ENCODE results near the gene FAM185A.

FAM185A gene

DNA sequence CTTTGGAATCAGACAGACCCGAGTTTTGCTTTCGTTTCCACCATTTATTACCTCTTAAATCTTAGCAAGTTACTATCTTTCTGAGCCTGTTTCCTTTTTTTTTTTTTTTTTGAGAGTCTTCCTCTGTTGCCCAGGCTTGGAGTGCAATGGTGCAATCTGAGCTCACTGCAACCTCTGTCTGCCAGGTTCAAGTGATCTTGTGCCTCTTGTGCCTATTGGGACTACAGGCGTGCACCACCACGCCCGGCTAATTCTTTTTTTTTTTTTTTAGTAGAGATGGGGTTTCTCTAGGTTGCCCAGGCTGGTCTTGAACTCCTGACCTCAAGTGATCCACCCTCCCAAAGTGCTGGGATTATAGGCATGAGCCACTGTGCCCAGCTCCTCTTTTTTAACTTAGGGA is 84.5 kb downstream of the FAM185A start:
- Histone ChIP-seq H3K9ac (ENCODE audit: low read length) (no peak overlapping the region), H2BK5ac (ENCODE audit: low read depth, low read length, poor library complexity) (no peak overlapping the region), H4K8ac (ENCODE audit: low read depth, low read length) (no peak overlapping the region), H4K91ac (ENCODE audit: low read depth, low read length) (no peak overlapping the region), H3K4me3 (ENCODE audit: low read depth, low read length) (no peak overlapping the region), H3K36me3 (ENCODE audit: control insufficient read depth in 1 of 2, insufficient read depth in 2 of 2, low read length in 2 of 2) (no peaks in the 10 kb centered on the region), H3K79me1 (ENCODE audit: low read length) (no peaks in the 10 kb centered on the region), H2AK5ac (ENCODE audit: low read length) (no peak overlapping the region), H3K27ac (ENCODE audit: low read depth, low read length) (no peak overlapping the region), H2BK12ac (ENCODE audit: low read length) (no peak overlapping the region), H3K9me3 (ENCODE audit: insufficient read depth, low read depth, low read length) (no peaks in the 10 kb centered on the region), H3K4me1 (ENCODE audit: control insufficient read depth in 1 of 2, insufficient read depth in 2 of 2, low read length in 2 of 2) (peaks cover 9 to 17% of the 10 kb centered on the region in 2 experiments), H3K18ac (ENCODE audit: low read length) (no peak overlapping the region), H2AFZ (ENCODE audit: insufficient read depth, low read length, poor library complexity) (no peak overlapping the region), H3K14ac (ENCODE audit: low read length) (no peak overlapping the region), H3K4me2 (ENCODE audit: low read length) (no peak overlapping the region), H3K79me2 (ENCODE audit: control insufficient read depth, insufficient read depth, low read length, poor library complexity) (peaks cover 1% of the 10 kb centered on the region), H4K12ac (ENCODE audit: low read depth, low read length) (no peak overlapping the region), H3K23ac (ENCODE audit: low read length) (no peak overlapping the region), H3K4ac (ENCODE audit: low read depth, low read length) (no peak overlapping the region), H2BK120ac (ENCODE audit: insufficient read depth, low read length, poor library complexity) (no peak overlapping the region), H3K27me3 (ENCODE audit: insufficient read depth, low read length) (no peaks in the 10 kb centered on the region)
- DNase-seq = no peak
- no CpG with 5 or more reads among the region's 5 CpGs for WGBS (ENCODE audit: extremely low coverage, insufficient coverage, insufficient read length)

DNA sequence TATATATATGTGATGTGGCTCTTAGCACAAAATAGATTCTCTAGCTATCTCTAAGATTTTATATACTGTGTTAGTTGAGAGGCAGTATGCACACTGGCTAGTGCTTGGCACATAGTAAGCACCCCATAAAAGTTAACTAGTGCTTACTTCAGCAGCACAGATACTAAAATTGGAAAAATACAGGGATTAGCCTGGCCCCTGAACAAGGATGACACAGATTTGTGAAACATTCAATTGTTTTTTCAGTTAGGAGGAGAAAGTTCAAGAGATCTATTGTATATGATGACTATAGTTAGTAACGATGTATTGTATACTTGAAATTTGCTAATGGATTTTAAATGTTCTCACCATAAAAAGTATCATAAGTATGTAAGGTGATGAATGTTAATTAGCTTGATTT is 85.7 kb downstream of the FAM185A start:
- no peak overlapping the region for H2AK5ac ChIP-seq (ENCODE audit: low read length)
- no peaks in the 10 kb centered on the region for H3K79me1 ChIP-seq (ENCODE audit: low read length)
- no peaks in the 10 kb centered on the region for H3K36me3 ChIP-seq (ENCODE audit: control insufficient read depth in 1 of 2, insufficient read depth in 2 of 2, low read length in 2 of 2)
- no peak overlapping the region for H3K4me2 ChIP-seq (ENCODE audit: low read length)
- no CpG with 5 or more reads among the region's 1 CpG for WGBS (ENCODE audit: extremely low coverage, insufficient coverage, insufficient read length)
- no peaks in the 10 kb centered on the region for H3K79me2 ChIP-seq (ENCODE audit: control insufficient read depth, insufficient read depth, low read length, poor library complexity)
- no peaks in the 10 kb centered on the region for H3K9me3 ChIP-seq (ENCODE audit: insufficient read depth, low read depth, low read length)
- no peak overlapping the region for H3K23ac ChIP-seq (ENCODE audit: low read length)
- H3K27me3 ChIP-seq (ENCODE audit: insufficient read depth, low read length) = no peaks in the 10 kb centered on the region
- no peak overlapping the region for H3K14ac ChIP-seq (ENCODE audit: low read length)
- H3K9ac ChIP-seq (ENCODE audit: low read length) = no peak overlapping the region
- no peak overlapping the region for H2BK120ac ChIP-seq (ENCODE audit: insufficient read depth, low read length, poor library complexity)
- peaks cover 2 to 8% of the 10 kb centered on the region in 2 experiments for H3K4me1 ChIP-seq (ENCODE audit: control insufficient read depth in 1 of 2, insufficient read depth in 2 of 2, low read length in 2 of 2)
- H3K4me3 ChIP-seq (ENCODE audit: low read depth, low read length) = no peak overlapping the region
- H4K12ac ChIP-seq (ENCODE audit: low read depth, low read length) = no peak overlapping the region
- no peak overlapping the region for H2BK12ac ChIP-seq (ENCODE audit: low read length)
- H4K8ac ChIP-seq (ENCODE audit: low read depth, low read length) = no peak overlapping the region
- DNase-seq = no peak
- H3K4ac ChIP-seq (ENCODE audit: low read depth, low read length) = no peak overlapping the region
- H2BK5ac ChIP-seq (ENCODE audit: low read depth, low read length, poor library complexity) = no peak overlapping the region
- H2AFZ ChIP-seq (ENCODE audit: insufficient read depth, low read length, poor library complexity) = no peak overlapping the region
- no peak overlapping the region for H4K91ac ChIP-seq (ENCODE audit: low read depth, low read length)
- H3K27ac ChIP-seq (ENCODE audit: low read depth, low read length) = no peak overlapping the region
- no peak overlapping the region for H3K18ac ChIP-seq (ENCODE audit: low read length)

DNA sequence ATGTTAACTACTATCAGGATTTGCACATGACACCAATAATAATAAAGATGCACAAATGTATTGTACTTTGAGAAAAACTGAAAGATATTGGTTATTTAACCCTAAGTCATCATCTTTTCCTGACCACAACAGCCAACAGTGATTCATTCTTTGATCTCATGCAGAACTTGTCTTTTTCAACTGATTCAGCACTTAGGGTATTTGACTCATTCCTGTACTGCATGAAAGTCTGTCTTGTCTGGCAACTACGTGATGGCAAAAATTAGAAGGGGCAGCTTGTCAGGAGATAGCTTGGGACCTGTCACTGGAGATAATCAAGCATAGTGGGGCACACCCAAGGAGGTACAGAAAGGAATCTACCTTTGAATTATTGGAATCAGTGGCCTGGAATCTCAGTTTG is 86.2 kb downstream of the FAM185A start:
- Histone ChIP-seq H2AK5ac (ENCODE audit: low read length) (no peak overlapping the region), H3K4me2 (ENCODE audit: low read length) (no peak overlapping the region), H2AFZ (ENCODE audit: insufficient read depth, low read length, poor library complexity) (no peak overlapping the region), H3K9me3 (ENCODE audit: insufficient read depth, low read depth, low read length) (no peaks in the 10 kb centered on the region), H3K4ac (ENCODE audit: low read depth, low read length) (no peak overlapping the region), H4K91ac (ENCODE audit: low read depth, low read length) (no peak overlapping the region), H2BK12ac (ENCODE audit: low read length) (no peak overlapping the region), H2BK120ac (ENCODE audit: insufficient read depth, low read length, poor library complexity) (no peak overlapping the region), H3K79me2 (ENCODE audit: control insufficient read depth, insufficient read depth, low read length, poor library complexity) (no peaks in the 10 kb centered on the region), H3K36me3 (ENCODE audit: control insufficient read depth in 1 of 2, insufficient read depth in 2 of 2, low read length in 2 of 2) (no peaks in the 10 kb centered on the region), H2BK5ac (ENCODE audit: low read depth, low read length, poor library complexity) (no peak overlapping the region), H3K18ac (ENCODE audit: low read length) (no peak overlapping the region), H3K79me1 (ENCODE audit: low read length) (no peaks in the 10 kb centered on the region), H3K27me3 (ENCODE audit: insufficient read depth, low read length) (no peaks in the 10 kb centered on the region), H3K4me1 (ENCODE audit: control insufficient read depth in 1 of 2, insufficient read depth in 2 of 2, low read length in 2 of 2) (peaks cover 2 to 5% of the 10 kb centered on the region in 2 experiments), H3K23ac (ENCODE audit: low read length) (no peak overlapping the region), H3K4me3 (ENCODE audit: low read depth, low read length) (no peak overlapping the region), H3K9ac (ENCODE audit: low read length) (no peak overlapping the region), H3K27ac (ENCODE audit: low read depth, low read length) (peak overlapping the region; percentile 39), H4K12ac (ENCODE audit: low read depth, low read length) (no peak overlapping the region), H3K14ac (ENCODE audit: low read length) (no peak overlapping the region), H4K8ac (ENCODE audit: low read depth, low read length) (no peak overlapping the region)
- WGBS (ENCODE audit: extremely low coverage, insufficient coverage, insufficient read length) = no CpG with 5 or more reads among the region's 1 CpG
- peak in 1 of 2 donors; percentile 12 for DNase-seq

DNA sequence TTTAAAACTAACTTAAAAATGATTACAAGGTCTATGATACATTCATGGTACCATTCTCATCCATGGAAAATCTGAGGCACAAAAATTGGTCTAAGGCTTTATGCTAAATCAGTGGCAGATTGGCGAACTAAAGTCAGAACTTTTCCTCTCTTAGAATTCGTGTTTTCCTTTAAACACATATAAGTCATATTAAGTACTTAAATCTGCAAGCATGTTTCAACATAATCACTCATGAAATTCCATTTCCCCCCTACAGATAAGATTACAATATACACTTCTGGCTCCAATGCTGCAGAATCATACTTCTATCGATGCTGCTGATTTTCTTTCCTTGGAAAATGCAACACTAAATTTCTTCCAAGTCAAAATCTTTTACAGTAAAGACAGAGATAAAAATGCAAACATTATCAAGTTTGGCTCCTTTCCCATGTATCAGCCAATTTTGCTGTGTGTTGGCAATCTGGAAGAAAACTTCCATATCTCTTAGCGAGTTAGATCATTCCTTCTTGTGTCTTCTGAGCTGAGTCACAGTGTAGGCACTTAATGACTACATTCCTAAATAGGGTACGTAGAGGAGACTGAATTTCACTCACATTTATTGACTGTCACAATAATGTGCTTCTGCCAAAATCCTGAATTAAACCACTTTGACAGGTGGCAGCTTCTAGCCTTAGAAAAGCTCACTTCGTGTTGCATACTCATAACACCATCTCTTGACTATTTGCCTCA is 87.6 kb downstream of the FAM185A start:
- H4K91ac ChIP-seq (ENCODE audit: low read depth, low read length) = no peak overlapping the region
- no peak overlapping the region for H2BK5ac ChIP-seq (ENCODE audit: low read depth, low read length, poor library complexity)
- no peaks in the 10 kb centered on the region for H3K36me3 ChIP-seq (ENCODE audit: control insufficient read depth in 1 of 2, insufficient read depth in 2 of 2, low read length in 2 of 2)
- H3K4me2 ChIP-seq (ENCODE audit: low read length) = no peak overlapping the region
- H2BK120ac ChIP-seq (ENCODE audit: insufficient read depth, low read length, poor library complexity) = no peak overlapping the region
- no CpG with 5 or more reads among the region's 6 CpGs for WGBS (ENCODE audit: extremely low coverage, insufficient coverage, insufficient read length)
- no peak overlapping the region for H2AK5ac ChIP-seq (ENCODE audit: low read length)
- no peaks in the 10 kb centered on the region for H3K27me3 ChIP-seq (ENCODE audit: insufficient read depth, low read length)
- H3K18ac ChIP-seq (ENCODE audit: low read length) = no peak overlapping the region
- H4K8ac ChIP-seq (ENCODE audit: low read depth, low read length) = no peak overlapping the region
- H3K4me3 ChIP-seq (ENCODE audit: low read depth, low read length) = no peak overlapping the region
- H3K9me3 ChIP-seq (ENCODE audit: insufficient read depth, low read depth, low read length) = no peaks in the 10 kb centered on the region
- DNase-seq = peak; percentile 2 to 69
- H3K79me2 ChIP-seq (ENCODE audit: control insufficient read depth, insufficient read depth, low read length, poor library complexity) = no peaks in the 10 kb centered on the region
- peaks cover 2 to 5% of the 10 kb centered on the region in 2 experiments for H3K4me1 ChIP-seq (ENCODE audit: control insufficient read depth in 1 of 2, insufficient read depth in 2 of 2, low read length in 2 of 2)
- no peak overlapping the region for H3K27ac ChIP-seq (ENCODE audit: low read depth, low read length)
- H4K12ac ChIP-seq (ENCODE audit: low read depth, low read length) = no peak overlapping the region
- no peak overlapping the region for H3K4ac ChIP-seq (ENCODE audit: low read depth, low read length)
- H3K79me1 ChIP-seq (ENCODE audit: low read length) = no peaks in the 10 kb centered on the region
- H3K9ac ChIP-seq (ENCODE audit: low read length) = no peak overlapping the region
- H2AFZ ChIP-seq (ENCODE audit: insufficient read depth, low read length, poor library complexity) = no peak overlapping the region
- H3K14ac ChIP-seq (ENCODE audit: low read length) = no peak overlapping the region
- no peak overlapping the region for H2BK12ac ChIP-seq (ENCODE audit: low read length)
- H3K23ac ChIP-seq (ENCODE audit: low read length) = no peak overlapping the region

Measured in trophoblast cell (in vitro differentiated cells and primary cell).